Stomach (tissue), 9 donors: ENCODE results near the gene TEAD1. TPM values are rescaled to one million over a fixed set of nuclear protein-coding genes. Genes with fewer than 3 reads are reported as not detected.

ENCODE experiments used
- DNase-seq, 2 donors: peaks; one replicate each; pipeline versions ENCODE4 v3.0.0 to v3.0.0-alpha.2; 2013 to 2019
- H3K27ac ChIP-seq, 5 donors: fragments of 200-600 bp in 4 of 5; sonication (generic) in 4 of 5; one replicate each; pipeline ENCODE4 v1.5.1; 2013 to 2019; ENCODE audit warnings: mild to moderate bottlenecking in 1 of 5, moderate library complexity in 1 of 5
- H3K27me3 ChIP-seq, 3 donors: fragments of 200-600 bp; sonication (generic); one replicate each; pipeline ENCODE4 v1.5.1; 2017 to 2019; ENCODE audit warnings: mixed run types in 1 of 3
- H3K36me3 ChIP-seq, 4 donors: fragments of 200-600 bp; sonication (generic); 1 replicate in 3 of 4; 2 replicates in 1 of 4; pipeline ENCODE4 v1.5.1; 2016 to 2019
- H3K4me1 ChIP-seq, 4 donors: fragments of 200-600 bp; sonication (generic); one replicate each; pipeline ENCODE4 v1.5.1; 2016 to 2019
- H3K4me3 ChIP-seq, 4 donors: fragments of 200-600 bp; sonication (generic) in 3 of 4; one replicate each; pipeline ENCODE4 v1.5.1; 2016 to 2019; ENCODE audit warnings: mild to moderate bottlenecking in 1 of 4
- H3K9me3 ChIP-seq, 4 donors: fragments of 200-600 bp; sonication (generic); one replicate each; pipeline ENCODE4 v1.5.1; 2016 to 2019
- EP300 ChIP-seq: sonication (generic); formaldehyde crosslinking; IDR thresholded peaks from one replicate; pipeline ENCODE4 v1.6.1; 2017; ENCODE audit warnings: antibody characterized with exemption
- POLR2A ChIP-seq, 4 donors: fragments of 450-650 bp; IDR thresholded peaks; one replicate each; pipeline ENCODE4 v1.6.1; 2016; ENCODE audit warnings: antibody characterized with exemption in 4 of 4, control low read depth in 2 of 4, mild to moderate bottlenecking in 1 of 4, moderate library complexity in 1 of 4
- POLR2AphosphoS5 ChIP-seq, 3 donors: sonication (generic); formaldehyde crosslinking; IDR thresholded peaks; one replicate each; pipeline ENCODE4 v1.6.1; 2016; ENCODE audit warnings: antibody characterized with exemption in 3 of 3
- WGBS, 5 donors: extraction: QIAGEN DNeasy Blood & Tissue Kit in 3 of 5; methylation state at CpG; one replicate each; pipeline versions ENCODE4 v1.1.5 to v1.1.7; 2013 to 2018; 5-methylcytosine and 5-hydroxymethylcytosine counted together
- intact Hi-C: fragments of 100-400 bp; cut with DNase I; formaldehyde crosslinking; loops from one replicate; pipeline ENCODE4 v1.15.1; 2023; ENCODE audit warnings: low total_unique reads
- polyA plus RNA-seq, 3 donors: library from polyadenylated mRNA; stranded (reverse); fragments of 200-250 nt; gene quantifications; one replicate each; pipeline ENCODE4 v1.2.3, GENCODE V29; 2013
- total RNA-seq, 5 donors: library from RNA; depleted of rRNA; stranded (reverse); fragments of >200 nt; gene quantifications; one replicate each; pipeline versions ENCODE4 v1.1.0 to v1.2.3, GENCODE V29; 2014 to 2016
- TF ChIP-seq, protein P1 (sequence below), 7 experiments: fragments of 450-650 bp in 4 of 7; fragments of 200-600 bp in 3 of 7; sonication (generic) in 3 of 7; IDR thresholded peaks; one replicate each; pipeline ENCODE4 v1.5.1; 2016 to 2019; ENCODE audit warnings: antibody characterized with exemption in 7 of 7, control low read depth in 2 of 7, mild to moderate bottlenecking in 1 of 7
- donor health status: healthy with polysubstance abuse.
- donor health status: Bipolar disorder and iron deficiency.
- donor health status: healthy.

Gene TEAD1
- total and polyA plus RNA-seq, 8 donors: 4.9 to 133 (median 65.2) TPM

DNA sequence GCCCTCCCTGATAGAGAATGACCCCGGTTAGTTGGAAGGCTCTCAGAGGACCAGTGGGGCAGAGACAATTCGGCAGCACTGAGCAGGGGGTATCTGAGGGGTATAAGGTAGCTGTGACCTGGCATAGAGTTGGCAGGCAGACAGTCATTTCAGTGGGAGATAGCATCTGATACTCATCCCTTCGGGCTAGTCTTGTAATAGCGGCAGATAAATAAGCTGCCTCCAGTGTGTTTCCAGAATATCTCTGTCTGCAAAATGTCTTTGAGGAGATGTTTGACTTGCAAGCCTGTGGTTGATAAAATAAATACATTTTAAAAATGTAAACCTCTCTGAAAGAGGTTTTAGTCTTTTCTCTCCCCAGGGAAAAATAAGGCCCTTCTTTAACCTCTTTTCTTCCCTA is 54.2 kb downstream of the TEAD1 start:
- intact Hi-C loops: no loop called here
- no peak overlapping the region for H3K27ac ChIP-seq
- WGBS, 5 donors: 28 to 51% (median 36%) methylated on average over 4 of the region's 4 CpGs

DNA sequence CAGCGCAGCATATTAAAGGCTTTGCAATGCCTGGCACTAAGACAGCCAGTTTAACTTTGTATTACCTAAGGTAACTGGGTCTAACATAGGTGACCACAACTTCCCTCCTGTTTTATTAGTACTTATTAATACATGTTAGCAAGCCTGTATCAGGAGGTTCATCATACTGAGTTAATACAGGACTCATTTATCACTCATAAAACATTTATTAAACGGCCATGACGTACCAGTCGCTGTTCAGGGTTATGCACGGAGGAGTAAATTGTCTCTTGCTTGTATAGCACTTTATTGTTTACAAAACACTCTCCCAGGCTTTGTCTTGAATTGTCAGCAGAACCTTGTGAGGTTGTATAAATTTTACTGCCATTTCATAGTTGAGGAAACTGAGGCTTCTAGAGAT is 55.7 kb downstream of the TEAD1 start:
- H3K27me3 ChIP-seq: no peaks in the 10 kb centered on the region
- no peak overlapping the region for H3K27ac ChIP-seq
- TF ChIP-seq, protein P1, sequence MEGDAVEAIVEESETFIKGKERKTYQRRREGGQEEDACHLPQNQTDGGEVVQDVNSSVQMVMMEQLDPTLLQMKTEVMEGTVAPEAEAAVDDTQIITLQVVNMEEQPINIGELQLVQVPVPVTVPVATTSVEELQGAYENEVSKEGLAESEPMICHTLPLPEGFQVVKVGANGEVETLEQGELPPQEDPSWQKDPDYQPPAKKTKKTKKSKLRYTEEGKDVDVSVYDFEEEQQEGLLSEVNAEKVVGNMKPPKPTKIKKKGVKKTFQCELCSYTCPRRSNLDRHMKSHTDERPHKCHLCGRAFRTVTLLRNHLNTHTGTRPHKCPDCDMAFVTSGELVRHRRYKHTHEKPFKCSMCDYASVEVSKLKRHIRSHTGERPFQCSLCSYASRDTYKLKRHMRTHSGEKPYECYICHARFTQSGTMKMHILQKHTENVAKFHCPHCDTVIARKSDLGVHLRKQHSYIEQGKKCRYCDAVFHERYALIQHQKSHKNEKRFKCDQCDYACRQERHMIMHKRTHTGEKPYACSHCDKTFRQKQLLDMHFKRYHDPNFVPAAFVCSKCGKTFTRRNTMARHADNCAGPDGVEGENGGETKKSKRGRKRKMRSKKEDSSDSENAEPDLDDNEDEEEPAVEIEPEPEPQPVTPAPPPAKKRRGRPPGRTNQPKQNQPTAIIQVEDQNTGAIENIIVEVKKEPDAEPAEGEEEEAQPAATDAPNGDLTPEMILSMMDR (IDR thresholded peaks at IDR 0.05): no peak
- TF ChIP-seq EP300 (no peak), POLR2A (IDR thresholded peaks at IDR 0.05) (no peak), POLR2AphosphoS5 (IDR thresholded peaks at IDR 0.05) (no peak)
- H3K4me3 ChIP-seq: no peak overlapping the region
- H3K9me3 ChIP-seq: no peaks in the 10 kb centered on the region
- H3K36me3 ChIP-seq: no peaks in the 10 kb centered on the region
- DNase-seq: no peak
- WGBS, 5 donors: 84 to 87% (median 86%) methylated on average over 5 of the region's 5 CpGs
- intact Hi-C loops: no loop called here
- H3K4me1 ChIP-seq: peaks cover 24 to 44% (median 36%) of the 10 kb centered on the region in 4 donors

More for the DNA sequence above, 54.2 kb downstream of the TEAD1 start:
- Histone ChIP-seq H3K4me1 (peaks cover 37 to 60% (median 50%) of the 10 kb centered on the region in 4 donors), H3K9me3 (no peaks in the 10 kb centered on the region), H3K36me3 (no peaks in the 10 kb centered on the region), H3K27me3 (no peaks in the 10 kb centered on the region), H3K4me3 (no peak overlapping the region)
- TF ChIP-seq POLR2AphosphoS5 (IDR thresholded peaks at IDR 0.05): no peak
- no peak for TF ChIP-seq POLR2A (IDR thresholded peaks at IDR 0.05)
- TF ChIP-seq, protein P1 (IDR thresholded peaks at IDR 0.05): no peak
- no peak for TF ChIP-seq EP300
- no peak for DNase-seq

DNA sequence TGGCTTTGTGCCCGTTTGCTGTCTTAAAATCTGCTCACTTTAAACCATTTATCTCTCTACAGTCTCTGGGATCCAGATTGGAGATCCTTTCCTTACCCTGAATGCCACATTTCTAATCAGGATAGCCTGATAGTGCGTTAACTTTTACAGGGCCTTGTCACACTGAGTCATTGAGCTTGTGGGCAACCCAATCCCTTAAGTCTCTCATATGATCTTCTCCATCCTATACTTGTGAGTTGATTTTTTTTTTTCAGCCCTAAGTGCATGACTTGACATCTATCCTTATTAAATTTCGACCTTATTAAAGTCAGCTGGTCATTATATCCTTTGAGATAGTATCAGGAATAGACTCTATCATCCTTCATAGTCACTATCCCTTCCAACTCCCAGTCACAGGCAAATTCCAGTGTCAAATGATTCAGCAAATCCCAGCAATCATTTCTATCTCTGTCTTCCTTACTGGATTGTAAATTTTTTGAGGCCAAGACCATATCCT is 57.7 kb downstream of the TEAD1 start:
- H3K27ac ChIP-seq: no peak overlapping the region
- peaks cover 14 to 30% (median 23%) of the 10 kb centered on the region in 4 donors for H3K4me1 ChIP-seq
- DNase-seq: no peak
- WGBS, 5 donors: 81 to 89% (median 85%) methylated on average over 3 of the region's 3 CpGs
- TF ChIP-seq POLR2AphosphoS5 (IDR thresholded peaks at IDR 0.05) (no peak), EP300 (no peak), POLR2A (IDR thresholded peaks at IDR 0.05) (no peak)
- TF ChIP-seq, protein P1 (IDR thresholded peaks at IDR 0.05): no peak
- H3K27me3 ChIP-seq: no peaks in the 10 kb centered on the region
- no peak overlapping the region for H3K4me3 ChIP-seq
- no peaks in the 10 kb centered on the region for H3K36me3 ChIP-seq
- intact Hi-C loops: no loop called here
- no peaks in the 10 kb centered on the region for H3K9me3 ChIP-seq

DNA sequence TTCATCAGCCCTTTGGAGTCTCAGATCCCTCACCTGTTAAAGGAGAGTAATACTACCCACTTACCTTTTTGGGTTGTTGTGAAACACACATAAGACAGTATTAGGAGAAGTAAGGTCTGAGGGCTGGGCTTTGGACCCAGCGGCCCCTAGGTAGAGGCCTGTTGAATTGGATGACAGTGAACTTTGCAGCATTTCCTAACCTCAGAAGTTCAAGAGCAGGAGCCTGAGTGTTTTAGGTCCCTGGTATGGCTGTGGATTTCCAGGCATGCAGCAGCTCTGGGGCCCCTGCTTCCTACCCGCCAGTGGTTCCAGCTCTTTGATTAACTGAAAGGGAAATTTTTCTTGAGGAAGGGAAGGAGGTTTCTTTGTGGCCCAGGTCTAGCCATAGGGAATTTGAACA is 58.9 kb downstream of the TEAD1 start:
- WGBS, 5 donors: 88 to 98% (median 95%) methylated on average over 2 of the region's 2 CpGs
- DNase-seq: no peak
- TF ChIP-seq POLR2A (IDR thresholded peaks at IDR 0.05) (no peak), EP300 (no peak), POLR2AphosphoS5 (IDR thresholded peaks at IDR 0.05) (no peak)
- TF ChIP-seq, protein P1 (IDR thresholded peaks at IDR 0.05): no peak
- Histone ChIP-seq H3K4me3 (no peak overlapping the region), H3K27ac (no peak overlapping the region), H3K9me3 (no peaks in the 10 kb centered on the region), H3K4me1 (peaks cover 4 to 18% (median 12%) of the 10 kb centered on the region in 4 donors), H3K36me3 (no peaks in the 10 kb centered on the region), H3K27me3 (no peaks in the 10 kb centered on the region)
- intact Hi-C loops: no loop called here
